Measurements from ENCODE around the gene HNRNPF. TPM values are rescaled to one million over a fixed set of nuclear protein-coding genes. Genes with fewer than 3 reads are reported as not detected.
"Not testable (repeated sequence)": the region's sequence is repeated elsewhere in the genome, so short reads cannot be mapped to it uniquely, and the experiment has no call there.

The HNRNPF gene
- total and polyA plus RNA-seq, 2 experiments from 2014 or later = 106 to 172 TPM

DNA sequence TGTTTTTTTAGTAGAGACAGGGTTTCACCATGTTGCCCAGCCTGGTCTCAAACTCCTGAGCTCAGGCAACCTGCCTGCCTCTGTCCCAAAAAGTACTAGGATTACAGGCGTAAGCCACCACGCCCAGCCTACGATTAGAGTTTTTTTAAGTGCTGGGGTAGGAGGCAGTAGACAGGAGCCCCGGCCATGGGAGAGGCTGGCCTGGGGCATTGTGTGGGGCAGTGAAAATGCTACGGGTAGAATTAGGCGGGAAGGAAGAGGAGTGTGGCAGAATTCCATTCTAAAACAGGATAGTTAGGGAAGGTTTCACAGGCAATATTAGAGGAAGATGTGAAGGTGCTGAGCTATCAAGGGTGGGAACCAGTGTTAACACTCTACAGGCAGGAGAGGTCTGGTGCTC, 68.9 kb downstream of the HNRNPF start:
- TF ChIP-seq EZH2phosphoT487 (IDR thresholded peaks at IDR 0.05; ENCODE audit: insufficient read depth, low read depth) = no peak
- no peak for TF ChIP-seq EZH2 (IDR thresholded peaks at IDR 0.05; ENCODE audit: insufficient read depth, poor library complexity, severe bottlenecking)
- Histone ChIP-seq H3K9ac (no peak overlapping the region), H3K4me3 (no peak overlapping the region), H3K9me3 (ENCODE audit: low read depth) (no peaks in the 10 kb centered on the region), H3F3A (ENCODE audit: insufficient read depth) (no peaks in the 10 kb centered on the region), H3K9me2 (ENCODE audit: insufficient read depth) (no peaks in the 10 kb centered on the region), H3K4me2 (ENCODE audit: unreplicated experiment) (no peak overlapping the region), H3K27me3 (replicated peaks; ENCODE audit: insufficient read depth) (peaks cover 14% of the 10 kb centered on the region; the same call in 1 of the 2 replicates), H2AFZ (no peak overlapping the region), H3K36me3 (ENCODE audit: low read depth) (no peaks in the 10 kb centered on the region), H3K27ac (no peak overlapping the region), H3K79me2 (ENCODE audit: insufficient read depth) (no peaks in the 10 kb centered on the region), H3K4me1 (ENCODE audit: insufficient read depth) (0 out of 2 replicates have a peak, but pooled peaks cover 2% of the 10 kb centered on the region), H4K20me1 (ENCODE audit: insufficient read depth) (no peaks in the 10 kb centered on the region)
- in situ Hi-C loops (cut with MboI) = no loop called here
- WGBS, 2 experiments (ENCODE audit: low coverage in 1 of 2, low lambda C conversion rate in 2 of 2, missing lambda C conversion rate in 2 of 2) = 65 to 69% methylated on average over 6 of the region's 6 CpGs
- DNase-seq = no peak

DNA sequence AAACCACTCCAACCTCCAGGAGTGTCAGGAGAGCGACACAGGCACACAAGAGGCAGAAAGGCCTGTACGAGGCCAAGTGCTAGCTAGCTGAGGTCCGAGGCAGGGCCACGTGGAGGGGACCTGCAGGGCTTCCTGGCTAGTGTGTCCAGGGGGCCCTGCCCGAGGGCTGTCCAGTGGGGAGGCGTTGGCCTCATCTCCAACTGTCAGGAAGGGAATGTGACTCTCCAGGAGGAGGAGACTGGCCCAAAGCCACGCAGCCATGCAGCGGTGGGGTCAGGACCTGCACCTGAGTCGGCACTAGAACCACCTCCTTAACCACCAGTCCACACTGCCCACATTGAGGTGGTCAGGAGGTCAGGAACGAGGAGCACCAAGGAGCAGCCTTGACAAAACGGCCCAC, 69.8 kb downstream of the HNRNPF start:
- no peak overlapping the region for H3K27ac ChIP-seq
- H3K9me3 ChIP-seq (ENCODE audit: low read depth) = no peaks in the 10 kb centered on the region
- H3K79me2 ChIP-seq (ENCODE audit: insufficient read depth) = no peaks in the 10 kb centered on the region
- TF ChIP-seq EZH2phosphoT487 (IDR thresholded peaks at IDR 0.05; ENCODE audit: insufficient read depth, low read depth) (no peak), EZH2 (IDR thresholded peaks at IDR 0.05; ENCODE audit: insufficient read depth, poor library complexity, severe bottlenecking) (no peak)
- 45 to 48% methylated on average over 11 of the region's 11 CpGs for WGBS, 2 experiments (ENCODE audit: low coverage in 1 of 2, low lambda C conversion rate in 2 of 2, missing lambda C conversion rate in 2 of 2)
- H3K4me2 ChIP-seq (ENCODE audit: unreplicated experiment) = no peak overlapping the region
- H3K27me3 ChIP-seq (replicated peaks; ENCODE audit: insufficient read depth) = peaks cover 14% of the 10 kb centered on the region; the same call in 1 of the 2 replicates
- H3K9ac ChIP-seq = no peak overlapping the region
- H3K4me3 ChIP-seq = no peak overlapping the region
- no peaks in the 10 kb centered on the region for H3F3A ChIP-seq (ENCODE audit: insufficient read depth)
- H2AFZ ChIP-seq = no peak overlapping the region
- H3K4me1 ChIP-seq (ENCODE audit: insufficient read depth) = 0 out of 2 replicates have a peak, but pooled peaks cover 1% of the 10 kb centered on the region
- H3K9me2 ChIP-seq (ENCODE audit: insufficient read depth) = no peaks in the 10 kb centered on the region
- no peak for DNase-seq
- H3K36me3 ChIP-seq (ENCODE audit: low read depth) = no peaks in the 10 kb centered on the region
- H4K20me1 ChIP-seq (ENCODE audit: insufficient read depth) = no peaks in the 10 kb centered on the region
- in situ Hi-C loops (cut with MboI) = no loop called here

DNA sequence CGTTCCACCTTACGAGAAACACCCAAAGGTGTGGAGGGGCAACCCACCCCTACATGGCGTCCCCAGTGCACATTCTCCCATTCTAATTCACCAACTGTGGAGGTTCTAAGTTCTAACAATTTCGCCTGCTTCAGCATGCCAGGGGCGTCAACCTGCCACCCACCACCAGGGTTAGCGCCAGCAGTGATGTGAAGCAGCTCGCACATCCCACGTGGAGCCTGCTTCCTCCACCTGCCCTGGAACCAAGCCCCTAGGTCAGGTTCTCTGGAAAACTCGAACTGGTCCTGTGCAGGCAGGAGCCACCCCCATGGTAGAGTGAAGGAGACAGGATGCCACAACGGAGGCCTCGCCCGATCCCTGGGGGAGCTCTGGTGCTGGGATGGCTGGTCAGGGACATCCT, 70.9 kb downstream of the HNRNPF start:
- DNase-seq = no peak
- in situ Hi-C loops (cut with MboI) = no loop called here
- Histone ChIP-seq H3K9ac (no peak overlapping the region), H3K4me3 (no peak overlapping the region), H4K20me1 (ENCODE audit: insufficient read depth) (no peaks in the 10 kb centered on the region), H3K27ac (no peak overlapping the region), H3K4me2 (ENCODE audit: unreplicated experiment) (no peak overlapping the region), H3K36me3 (ENCODE audit: low read depth) (no peaks in the 10 kb centered on the region), H3K9me2 (ENCODE audit: insufficient read depth) (no peaks in the 10 kb centered on the region), H3K27me3 (replicated peaks; ENCODE audit: insufficient read depth) (peaks cover 14% of the 10 kb centered on the region; the same call in 1 of the 2 replicates), H3K4me1 (ENCODE audit: insufficient read depth) (no peaks in the 10 kb centered on the region), H2AFZ (no peak overlapping the region), H3K79me2 (ENCODE audit: insufficient read depth) (no peaks in the 10 kb centered on the region), H3F3A (ENCODE audit: insufficient read depth) (no peaks in the 10 kb centered on the region), H3K9me3 (ENCODE audit: low read depth) (no peaks in the 10 kb centered on the region)
- TF ChIP-seq EZH2phosphoT487 (IDR thresholded peaks at IDR 0.05; ENCODE audit: insufficient read depth, low read depth) = no peak
- no peak for TF ChIP-seq EZH2 (IDR thresholded peaks at IDR 0.05; ENCODE audit: insufficient read depth, poor library complexity, severe bottlenecking)
- WGBS, 2 experiments (ENCODE audit: low coverage in 1 of 2, low lambda C conversion rate in 2 of 2, missing lambda C conversion rate in 2 of 2) = 62 to 63% methylated on average over 12 of the region's 12 CpGs

DNA sequence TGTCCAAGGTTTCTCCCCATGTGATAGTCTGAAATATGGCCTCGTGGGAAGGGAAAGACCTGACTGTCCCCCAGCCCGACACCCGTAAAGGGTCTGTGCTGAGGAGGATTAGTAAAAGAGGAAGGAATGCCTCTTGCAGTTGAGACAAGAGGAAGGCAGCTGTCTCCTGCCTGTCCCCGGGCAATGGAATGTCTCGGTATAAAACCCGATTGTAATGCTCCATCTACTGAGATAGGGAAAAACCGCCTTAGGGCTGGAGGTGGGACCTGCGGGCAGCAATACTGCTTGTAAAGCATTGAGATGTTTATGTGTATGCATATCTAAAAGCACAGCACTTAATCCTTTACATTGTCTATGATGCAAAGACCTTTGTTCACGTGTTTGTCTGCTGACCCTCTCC, 71.5 kb downstream of the HNRNPF start:
- H3K4me1 ChIP-seq (ENCODE audit: insufficient read depth); H3K79me2 ChIP-seq (ENCODE audit: insufficient read depth); H3K4me2 ChIP-seq (ENCODE audit: unreplicated experiment); DNase-seq; H3K36me3 ChIP-seq (ENCODE audit: low read depth); H3K9me3 ChIP-seq (ENCODE audit: low read depth); H4K20me1 ChIP-seq (ENCODE audit: insufficient read depth); H3K4me3 ChIP-seq; H3K9ac ChIP-seq; H3K9me2 ChIP-seq (ENCODE audit: insufficient read depth); H3K27ac ChIP-seq; H2AFZ ChIP-seq; in situ Hi-C loops (cut with MboI); H3F3A ChIP-seq (ENCODE audit: insufficient read depth): not testable (repeated sequence)
- 33 to 36% methylated on average over 7 to 9 of the region's 9 CpGs for WGBS, 2 experiments (ENCODE audit: low coverage in 1 of 2, low lambda C conversion rate in 2 of 2, missing lambda C conversion rate in 2 of 2)
- peaks cover 14% of the 10 kb centered on the region; the same call in 1 of the 2 replicates for H3K27me3 ChIP-seq (replicated peaks; ENCODE audit: insufficient read depth)
